Stomach smooth muscle (tissue), 2 donors: ENCODE results near the gene ZNF697.
"Not testable (repeated sequence)": the region's sequence is repeated elsewhere in the genome, so short reads cannot be mapped to it uniquely, and the experiment has no call there.

Experiments used
- H3K27ac ChIP-seq: one replicate; pipeline ENCODE4 v1.7.0; 2013; ENCODE audit warnings: mild to moderate bottlenecking, low read length, inconsistent platforms
- H3K27me3 ChIP-seq, 2 donors: one replicate each; pipeline ENCODE4 v1.7.0; 2013; ENCODE audit warnings: low read length in 2 of 2; ENCODE audit not compliant: insufficient read depth in 2 of 2, control insufficient read depth in 1 of 2
- H3K36me3 ChIP-seq, 2 donors: one replicate each; pipeline ENCODE4 v1.7.0; 2013; ENCODE audit warnings: low read length in 2 of 2; ENCODE audit not compliant: control insufficient read depth in 2 of 2, insufficient read depth in 2 of 2
- H3K4me1 ChIP-seq: one replicate; pipeline ENCODE4 v1.7.0; 2013; ENCODE audit warnings: low read length; ENCODE audit not compliant: control insufficient read depth, insufficient read depth
- H3K4me3 ChIP-seq, 2 donors: one replicate each; pipeline ENCODE4 v1.7.0; 2013; ENCODE audit warnings: low read length in 2 of 2
- H3K9ac ChIP-seq, 2 donors: one replicate each; pipeline ENCODE4 v1.7.0; 2013; ENCODE audit warnings: low read length in 2 of 2, mild to moderate bottlenecking in 1 of 2
- H3K9me3 ChIP-seq, 2 donors: one replicate each; pipeline ENCODE4 v1.7.0; 2013; ENCODE audit warnings: low read length in 2 of 2; ENCODE audit not compliant: control insufficient read depth in 2 of 2
- donor health status: healthy.
- donor health status: Pancreatic carcinoma.

Gene ZNF697

GRCh38 chr1:119615100-119615499 is 33.0 kb downstream of the ZNF697 start:
- H3K4me3 ChIP-seq, H3K9ac ChIP-seq, H3K27ac ChIP-seq, H3K36me3 ChIP-seq, H3K9me3 ChIP-seq, H3K27me3 ChIP-seq, H3K4me1 ChIP-seq: not testable (repeated sequence)

- Histone ChIP-seq H3K27me3 (peaks cover 2 to 3% of the 10 kb centered on the region in 2 donors), H3K27ac (no peak overlapping the region), H3K4me3 (no peak overlapping the region), H3K36me3 (no peaks in the 10 kb centered on the region), H3K4me1 (peaks cover 6% of the 10 kb centered on the region), H3K9me3 (no peaks in the 10 kb centered on the region), H3K9ac (no peak overlapping the region)
Measured at GRCh38 chr1:119613769-119614720, 34.0 kb downstream of the ZNF697 start.

- H3K9ac ChIP-seq, result no peak overlapping the region
- H3K27ac ChIP-seq, result no peak overlapping the region
- H3K27me3 ChIP-seq, result peaks cover 2 to 3% of the 10 kb centered on the region in 2 donors
- H3K4me3 ChIP-seq, result no peak overlapping the region
- H3K36me3 ChIP-seq, result no peaks in the 10 kb centered on the region
- no peaks in the 10 kb centered on the region for H3K9me3 ChIP-seq
- H3K4me1 ChIP-seq, result peaks cover 4% of the 10 kb centered on the region
Measured at GRCh38 chr1:119611701-119612113, 36.4 kb downstream of the ZNF697 start.

- not testable (repeated sequence) for H3K4me1 ChIP-seq, H3K27ac ChIP-seq, H3K36me3 ChIP-seq
Measured at GRCh38 chr1:119608816-119609215, 39.2 kb downstream of the ZNF697 start.

GRCh38 chr1:119607087-119607807 is 40.8 kb downstream of the ZNF697 start:
- H3K27ac ChIP-seq, H3K36me3 ChIP-seq, H3K9me3 ChIP-seq, H3K27me3 ChIP-seq, H3K9ac ChIP-seq, H3K4me1 ChIP-seq, H3K4me3 ChIP-seq: not testable (repeated sequence)

More at GRCh38 chr1:119608816-119609215, 39.2 kb downstream of the ZNF697 start:
- H3K9ac ChIP-seq, H3K27me3 ChIP-seq, H3K9me3 ChIP-seq, H3K4me3 ChIP-seq: not testable (repeated sequence)

- Histone ChIP-seq H3K4me1 (peaks cover under 1% of the 10 kb centered on the region), H3K27me3 (peaks cover 2% of the 10 kb centered on the region in 2 donors), H3K36me3 (no peaks in the 10 kb centered on the region), H3K27ac (no peak overlapping the region), H3K4me3 (no peak overlapping the region), H3K9me3 (no peaks in the 10 kb centered on the region), H3K9ac (no peak overlapping the region)
Measured at GRCh38 chr1:119606394-119606793, 41.7 kb downstream of the ZNF697 start.

GRCh38 chr1:119605686-119606085 is 42.4 kb downstream of the ZNF697 start:
- no peaks in the 10 kb centered on the region for H3K9me3 ChIP-seq
- H3K27me3 ChIP-seq, result no peaks in the 10 kb centered on the region
- H3K9ac ChIP-seq, result no peak overlapping the region
- no peaks in the 10 kb centered on the region for H3K4me1 ChIP-seq
- H3K27ac ChIP-seq, result no peak overlapping the region
- H3K4me3 ChIP-seq, result no peak overlapping the region
- no peaks in the 10 kb centered on the region for H3K36me3 ChIP-seq

GRCh38 chr1:119605080-119605479 is 43.0 kb downstream of the ZNF697 start:
- H3K27ac ChIP-seq, H3K9ac ChIP-seq, H3K4me1 ChIP-seq, H3K36me3 ChIP-seq, H3K27me3 ChIP-seq, H3K4me3 ChIP-seq, H3K9me3 ChIP-seq: not testable (repeated sequence)

- H3K4me1 ChIP-seq, result no peaks in the 10 kb centered on the region
- H3K27ac ChIP-seq, result no peak overlapping the region
- no peaks in the 10 kb centered on the region for H3K27me3 ChIP-seq
- H3K9me3 ChIP-seq, result no peaks in the 10 kb centered on the region
- no peak overlapping the region for H3K4me3 ChIP-seq
- no peaks in the 10 kb centered on the region for H3K36me3 ChIP-seq
- H3K9ac ChIP-seq, result no peak overlapping the region
Measured at GRCh38 chr1:119603695-119604094, 44.4 kb downstream of the ZNF697 start.

- H3K27me3 ChIP-seq, H3K9me3 ChIP-seq, H3K4me1 ChIP-seq, H3K4me3 ChIP-seq, H3K36me3 ChIP-seq, H3K9ac ChIP-seq, H3K27ac ChIP-seq: not testable (repeated sequence)
Measured at GRCh38 chr1:119603241-119603640, 44.8 kb downstream of the ZNF697 start.

- not testable (repeated sequence) for H3K9ac ChIP-seq, H3K27me3 ChIP-seq, H3K9me3 ChIP-seq, H3K4me3 ChIP-seq, H3K4me1 ChIP-seq, H3K27ac ChIP-seq, H3K36me3 ChIP-seq
Measured at GRCh38 chr1:119602789-119603188, 45.3 kb downstream of the ZNF697 start.
